Mesendoderm (in vitro differentiated cells): ENCODE measurements around the gene CCDC27.
A peak's percentile ranks its signal among the peaks of the same experiment; 100 is the strongest.

Experiments
- DNase-seq: peaks from one replicate; pipeline ENCODE4 v3.0.0; 2013
- H2AK5ac ChIP-seq: 2 replicates; pipeline ENCODE4 v1.6.1; 2013; ENCODE audit warnings: low read length, inconsistent platforms
- H2BK120ac ChIP-seq: 2 replicates; pipeline ENCODE4 v1.6.1; 2013; ENCODE audit warnings: low read depth, mild to moderate bottlenecking, low read length, moderate library complexity, mixed read lengths
- H2BK15ac ChIP-seq: replicated peaks from 2 replicates; pipeline ENCODE4 v1.6.1; 2013; ENCODE audit warnings: low read depth, mild to moderate bottlenecking, moderate library complexity
- H2BK5ac ChIP-seq: 2 replicates; pipeline ENCODE4 v1.6.1; 2013; ENCODE audit warnings: low read length, inconsistent platforms
- H3K18ac ChIP-seq: 2 replicates; pipeline ENCODE4 v1.6.1; 2013; ENCODE audit warnings: mild to moderate bottlenecking, low read length, mixed read lengths
- H3K23ac ChIP-seq: one replicate; pipeline ENCODE4 v1.6.1; 2013; ENCODE audit warnings: low read length
- H3K27ac ChIP-seq: 2 replicates; pipeline ENCODE4 v1.5.1; 2013; ENCODE audit warnings: low read depth, mild to moderate bottlenecking, inconsistent platforms, low read length, moderate library complexity
- H3K27me3 ChIP-seq: 2 replicates; pipeline ENCODE4 v1.6.1; 2013; ENCODE audit warnings: low read length, control low read depth, mild to moderate bottlenecking, inconsistent platforms; ENCODE audit not compliant: insufficient read depth, poor library complexity
- H3K36me3 ChIP-seq: 2 replicates; pipeline ENCODE4 v1.6.1; 2013; ENCODE audit warnings: low read length, inconsistent platforms; ENCODE audit not compliant: control insufficient read depth, insufficient read depth
- H3K4ac ChIP-seq: one replicate; pipeline ENCODE4 v1.6.1; 2013; ENCODE audit warnings: low read depth, mild to moderate bottlenecking, low read length, moderate library complexity
- H3K4me1 ChIP-seq: 2 replicates; pipeline ENCODE4 v1.6.1; 2013; ENCODE audit warnings: low read depth, low read length, inconsistent platforms; ENCODE audit not compliant: control insufficient read depth
- H3K4me2 ChIP-seq: 2 replicates; pipeline ENCODE4 v1.6.1; 2013; ENCODE audit warnings: low read length
- H3K4me3 ChIP-seq: 2 replicates; pipeline ENCODE4 v1.5.1; 2013; ENCODE audit warnings: mild to moderate bottlenecking, low read length
- H3K56ac ChIP-seq: one replicate; pipeline ENCODE4 v1.6.1; 2013; ENCODE audit warnings: low read length
- H3K79me1 ChIP-seq: 2 replicates; pipeline ENCODE4 v1.6.1; 2013; ENCODE audit warnings: low read length, inconsistent platforms
- H3K79me2 ChIP-seq: 2 replicates; pipeline ENCODE4 v1.6.1; 2013; ENCODE audit warnings: mild to moderate bottlenecking, low read length; ENCODE audit not compliant: control insufficient read depth, insufficient read depth
- H3K9ac ChIP-seq: 2 replicates; pipeline ENCODE4 v1.6.1; 2013; ENCODE audit warnings: low read length, inconsistent platforms
- H4K5ac ChIP-seq: one replicate; pipeline ENCODE4 v1.6.1; 2013; ENCODE audit warnings: low read length
- H4K8ac ChIP-seq: one replicate; pipeline ENCODE4 v1.6.1; 2013; ENCODE audit warnings: low read depth, mild to moderate bottlenecking, control low read depth, low read length, moderate library complexity
- WGBS: extraction: QIAGEN DNeasy Blood & Tissue Kit; methylation state at CpG from one replicate; pipeline ENCODE4 v1.1.7; 2013; ENCODE audit warnings: low lambda C conversion rate, missing lambda C conversion rate; ENCODE audit not compliant: insufficient coverage; ENCODE audit errors: extremely low coverage; 5-methylcytosine and 5-hydroxymethylcytosine counted together

CCDC27 gene

GRCh38 chr1:3716351-3716750 lies 35.9 kb upstream of the CCDC27 start:
- Histone ChIP-seq H4K5ac (no peak overlapping the region), H2AK5ac (no peak overlapping the region), H3K36me3 (no peaks in the 10 kb centered on the region), H3K27ac (no peak overlapping the region), H2BK15ac (no peak overlapping the region), H4K8ac (no peak overlapping the region), H3K79me1 (no peaks in the 10 kb centered on the region), H3K23ac (no peak overlapping the region), H3K9ac (no peak overlapping the region), H3K79me2 (no peaks in the 10 kb centered on the region), H3K4me2 (no peak overlapping the region), H3K27me3 (no peaks in the 10 kb centered on the region), H3K4me3 (no peak overlapping the region), H3K56ac (no peak overlapping the region), H3K4ac (no peak overlapping the region), H3K4me1 (no peaks in the 10 kb centered on the region), H2BK5ac (no peak overlapping the region), H2BK120ac (no peak overlapping the region), H3K18ac (no peak overlapping the region)
- no peak for DNase-seq
- no CpG with 5 or more reads among the region's 6 CpGs for WGBS

- Histone ChIP-seq H2BK120ac (no peak overlapping the region), H2AK5ac (no peak overlapping the region), H3K79me1 (no peaks in the 10 kb centered on the region), H2BK5ac (no peak overlapping the region), H3K4me2 (no peak overlapping the region), H4K8ac (no peak overlapping the region), H4K5ac (no peak overlapping the region), H3K27ac (no peak overlapping the region), H3K23ac (no peak overlapping the region), H2BK15ac (no peak overlapping the region), H3K18ac (no peak overlapping the region), H3K4me1 (no peaks in the 10 kb centered on the region), H3K56ac (no peak overlapping the region), H3K4ac (no peak overlapping the region), H3K4me3 (no peak overlapping the region), H3K36me3 (no peaks in the 10 kb centered on the region), H3K27me3 (no peaks in the 10 kb centered on the region), H3K79me2 (no peaks in the 10 kb centered on the region), H3K9ac (no peak overlapping the region)
- no CpG with 5 or more reads among the region's 33 CpGs for WGBS
- DNase-seq = no peak
Observed at GRCh38 chr1:3717041-3717714, 35.1 kb upstream of the CCDC27 start.

GRCh38 chr1:3717715-3718601 lies 34.3 kb upstream of the CCDC27 start:
- Histone ChIP-seq H3K79me1 (no peaks in the 10 kb centered on the region), H3K23ac (no peak overlapping the region), H2BK5ac (no peak overlapping the region), H3K9ac (no peak overlapping the region), H3K36me3 (no peaks in the 10 kb centered on the region), H3K56ac (no peak overlapping the region), H4K8ac (no peak overlapping the region), H4K5ac (no peak overlapping the region), H3K79me2 (no peaks in the 10 kb centered on the region), H3K4ac (no peak overlapping the region), H2AK5ac (no peak overlapping the region), H3K4me1 (no peaks in the 10 kb centered on the region), H2BK15ac (no peak overlapping the region), H3K18ac (no peak overlapping the region), H2BK120ac (no peak overlapping the region), H3K27ac (no peak overlapping the region), H3K4me2 (no peak overlapping the region), H3K27me3 (no peaks in the 10 kb centered on the region), H3K4me3 (no peak overlapping the region)
- no CpG with 5 or more reads among the region's 40 CpGs for WGBS
- peak; percentile 53 for DNase-seq

- Histone ChIP-seq H3K4me3 (no peak overlapping the region), H3K4me1 (no peaks in the 10 kb centered on the region), H3K9ac (no peak overlapping the region), H2BK5ac (no peak overlapping the region), H3K23ac (no peak overlapping the region), H3K79me1 (no peaks in the 10 kb centered on the region), H2BK120ac (no peak overlapping the region), H3K79me2 (no peaks in the 10 kb centered on the region), H3K27ac (no peak overlapping the region), H2BK15ac (no peak overlapping the region), H3K27me3 (no peaks in the 10 kb centered on the region), H3K36me3 (no peaks in the 10 kb centered on the region), H3K4me2 (no peak overlapping the region), H3K56ac (no peak overlapping the region), H3K4ac (no peak overlapping the region), H3K18ac (no peak overlapping the region), H4K5ac (no peak overlapping the region), H4K8ac (no peak overlapping the region), H2AK5ac (no peak overlapping the region)
- no peak for DNase-seq
- WGBS = no CpG with 5 or more reads among the region's 14 CpGs
Observed at GRCh38 chr1:3718764-3719163, 33.5 kb upstream of the CCDC27 start.

DNA sequence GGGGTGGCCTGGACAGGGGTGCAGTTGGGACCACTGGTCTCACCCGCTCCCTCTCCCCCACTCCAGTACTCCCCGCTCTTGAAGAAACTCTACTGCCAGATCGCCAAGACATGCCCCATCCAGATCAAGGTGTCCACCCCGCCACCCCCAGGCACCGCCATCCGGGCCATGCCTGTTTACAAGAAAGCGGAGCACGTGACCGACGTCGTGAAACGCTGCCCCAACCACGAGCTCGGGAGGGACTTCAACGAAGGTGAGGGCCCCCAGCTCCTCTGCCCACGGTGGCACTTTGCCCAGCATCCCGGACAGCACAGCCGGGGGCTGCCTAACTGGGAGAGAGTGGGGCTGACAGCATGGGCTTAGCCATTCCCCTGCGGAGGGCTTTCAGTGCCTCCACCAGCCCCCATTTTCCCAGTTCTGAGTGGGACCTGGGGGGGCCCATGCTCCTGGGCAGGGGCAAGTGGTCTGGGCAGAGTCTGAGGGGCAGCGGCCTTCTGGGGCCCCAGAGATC lies 30.2 kb upstream of the CCDC27 start:
- H3K27me3 ChIP-seq = no peaks in the 10 kb centered on the region
- H3K4me2 ChIP-seq = no peak overlapping the region
- H3K18ac ChIP-seq = no peak overlapping the region
- H3K27ac ChIP-seq = no peak overlapping the region
- no peak overlapping the region for H4K8ac ChIP-seq
- no peak overlapping the region for H3K9ac ChIP-seq
- H3K4ac ChIP-seq = no peak overlapping the region
- H2AK5ac ChIP-seq = no peak overlapping the region
- no CpG with 5 or more reads among the region's 20 CpGs for WGBS
- no peak overlapping the region for H4K5ac ChIP-seq
- H2BK5ac ChIP-seq = no peak overlapping the region
- no peaks in the 10 kb centered on the region for H3K36me3 ChIP-seq
- H3K4me1 ChIP-seq = no peaks in the 10 kb centered on the region
- H2BK120ac ChIP-seq = no peak overlapping the region
- H3K79me2 ChIP-seq = no peaks in the 10 kb centered on the region
- H2BK15ac ChIP-seq = no peak overlapping the region
- no peak for DNase-seq
- no peaks in the 10 kb centered on the region for H3K79me1 ChIP-seq
- no peak overlapping the region for H3K4me3 ChIP-seq
- H3K23ac ChIP-seq = no peak overlapping the region
- no peak overlapping the region for H3K56ac ChIP-seq
